Kasumi-1 (cell line): Measurements from ENCODE around the gene PSMG4.
A peak's percentile ranks its signal among the peaks of the same experiment; 100 is the strongest.

Source experiments
- DNase-seq, 2 experiments: peaks; one replicate each; lab custom pipeline; 2025; lab: John Stamatoyannopoulos, UW

Gene PSMG4

GRCh38 chr6:3251462-3252314 is 7.1 kb upstream of the PSMG4 start:
- peak; percentile 85 to 93 for DNase-seq

- no peak for DNase-seq
These were observed 6.4 kb upstream of the PSMG4 start for GRCh38 chr6:3252369-3252768.

- no peak for DNase-seq
These were observed 5.7 kb upstream of the PSMG4 start for GRCh38 chr6:3252861-3253596.

- no peak for DNase-seq
These were observed 5.2 kb upstream of the PSMG4 start for GRCh38 chr6:3253597-3253961.

- peak in 1 of 2 experiments; percentile 23 for DNase-seq
These were observed 546 bp upstream of the PSMG4 start for GRCh38 chr6:3258201-3258600.

GRCh38 chr6:3259491-3259958 is 778 bp downstream of the PSMG4 start:
- peak; percentile 48 to 53 for DNase-seq

- no peak for DNase-seq
These were observed 1.5 kb downstream of the PSMG4 start for GRCh38 chr6:3260296-3260695.

GRCh38 chr6:3260772-3261517 is 2.2 kb downstream of the PSMG4 start:
- no peak for DNase-seq

GRCh38 chr6:3261518-3261820 is 2.7 kb downstream of the PSMG4 start:
- DNase-seq, result no peak

GRCh38 chr6:3261921-3262320 is 3.2 kb downstream of the PSMG4 start:
- DNase-seq, result no peak

GRCh38 chr6:3263096-3263495 is 4.3 kb downstream of the PSMG4 start:
- no peak for DNase-seq

GRCh38 chr6:3264356-3264755 is 5.6 kb downstream of the PSMG4 start:
- no peak for DNase-seq

- no peak for DNase-seq
These were observed 6.9 kb downstream of the PSMG4 start for GRCh38 chr6:3265671-3266070.

GRCh38 chr6:3266170-3266569 is 7.4 kb downstream of the PSMG4 start:
- no peak for DNase-seq

GRCh38 chr6:3267162-3267561 is 8.4 kb downstream of the PSMG4 start:
- DNase-seq, result no peak

- DNase-seq, result no peak
These were observed 9.9 kb downstream of the PSMG4 start for GRCh38 chr6:3268680-3269079.

- no peak for DNase-seq
These were observed 10.7 kb downstream of the PSMG4 start for GRCh38 chr6:3269281-3269975.

- DNase-seq, result no peak
These were observed 11.5 kb downstream of the PSMG4 start for GRCh38 chr6:3270258-3270657.

- DNase-seq, result no peak
These were observed 13.0 kb downstream of the PSMG4 start for GRCh38 chr6:3271756-3272155.

- no peak for DNase-seq
These were observed 14.3 kb downstream of the PSMG4 start for GRCh38 chr6:3272911-3273547.

- no peak for DNase-seq
These were observed 15.2 kb downstream of the PSMG4 start for GRCh38 chr6:3273707-3274521.
